Right forelimb (tissue), 1 donor: ENCODE results near the gene BNC2.

Experiments used
- DNase-seq: peaks from one replicate; pipeline ENCODE4 v3.0.0-alpha.2; 2018

BNC2 gene

GRCh38 chr9:16434526-16434925 lies 435.9 kb downstream of the BNC2 start:
- no peak for DNase-seq

- DNase-seq: no peak
Observed at GRCh38 chr9:16433494-16433893, 437.0 kb downstream of the BNC2 start.

DNA sequence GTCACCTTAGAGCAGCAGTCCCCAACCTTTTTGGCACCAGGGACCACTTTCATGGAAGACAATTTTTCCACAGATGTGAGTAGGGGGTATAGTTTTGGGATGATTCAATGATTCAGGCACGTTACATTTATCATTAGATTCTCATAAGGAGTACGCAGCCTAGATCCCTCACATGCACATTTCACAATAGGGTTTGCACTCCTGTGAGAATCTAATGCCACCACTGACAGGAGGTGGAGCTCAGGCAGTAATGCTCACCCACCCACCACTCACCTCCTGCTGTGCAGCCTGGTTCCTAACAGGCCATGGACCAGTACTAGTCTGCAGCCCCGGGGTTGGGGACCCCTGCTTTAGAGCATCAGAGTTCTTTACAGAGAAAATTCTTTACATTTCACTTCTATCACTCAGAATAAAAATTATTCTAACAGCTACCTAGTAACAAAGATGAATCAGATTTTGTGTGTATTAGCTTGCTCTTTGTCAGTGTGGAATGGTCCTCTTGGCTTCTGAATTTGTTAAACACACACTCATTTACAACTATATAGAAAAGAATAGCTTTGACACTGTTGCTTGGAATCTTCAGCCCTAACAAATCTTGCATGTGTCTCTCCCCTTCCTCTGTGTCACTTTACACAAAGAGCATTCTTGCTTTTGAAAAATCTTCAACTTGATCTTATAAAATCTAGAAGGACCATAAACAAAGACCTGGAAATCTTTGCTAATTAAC lies 438.6 kb downstream of the BNC2 start:
- DNase-seq: no peak

- no peak for DNase-seq
Observed at GRCh38 chr9:16429671-16430070, 440.8 kb downstream of the BNC2 start.

DNA sequence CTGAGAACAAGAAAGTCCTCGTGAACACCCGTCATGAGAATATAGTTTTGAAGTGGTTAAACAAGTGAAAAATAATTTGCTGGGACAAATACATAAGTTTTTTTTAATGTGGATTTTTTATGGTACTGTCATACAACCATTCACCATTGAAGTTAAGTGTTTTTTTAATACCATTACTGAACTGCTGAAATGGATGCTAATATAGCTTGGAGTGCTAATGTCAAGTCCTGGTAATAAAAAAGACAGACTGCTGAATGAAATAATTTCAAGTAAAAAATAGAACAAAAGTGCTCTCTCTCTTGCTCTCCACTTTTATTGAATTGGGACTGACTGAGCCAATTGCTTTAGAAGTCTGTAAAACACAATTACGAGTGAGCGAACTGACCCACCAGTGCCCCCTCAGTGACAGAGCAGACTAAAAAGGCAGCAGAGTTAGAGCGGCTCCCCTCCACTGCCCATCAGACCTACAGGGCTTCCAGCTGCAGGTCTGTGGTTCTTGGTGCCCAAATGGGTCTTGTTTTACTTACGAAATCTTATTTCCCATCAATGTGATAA lies 442.5 kb downstream of the BNC2 start:
- no peak for DNase-seq

DNA sequence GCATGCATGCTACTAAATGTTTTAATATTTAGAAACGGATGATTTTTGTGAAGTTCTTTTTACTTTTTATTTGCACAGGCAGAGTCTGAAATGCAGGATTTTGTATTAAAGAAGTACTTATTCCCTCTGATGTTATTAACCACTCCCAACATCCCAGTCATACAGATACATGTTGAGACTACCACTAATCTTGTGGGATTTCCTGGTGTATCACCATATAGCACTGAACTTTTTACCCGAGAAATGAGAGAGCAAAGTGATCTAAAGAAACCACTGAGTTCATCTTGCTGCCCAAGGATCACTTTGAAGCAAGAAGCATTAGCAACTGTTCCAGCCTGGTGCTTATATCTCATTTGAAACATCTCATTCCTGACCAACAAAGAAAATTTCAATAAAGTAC lies 443.8 kb downstream of the BNC2 start:
- DNase-seq: no peak

DNA sequence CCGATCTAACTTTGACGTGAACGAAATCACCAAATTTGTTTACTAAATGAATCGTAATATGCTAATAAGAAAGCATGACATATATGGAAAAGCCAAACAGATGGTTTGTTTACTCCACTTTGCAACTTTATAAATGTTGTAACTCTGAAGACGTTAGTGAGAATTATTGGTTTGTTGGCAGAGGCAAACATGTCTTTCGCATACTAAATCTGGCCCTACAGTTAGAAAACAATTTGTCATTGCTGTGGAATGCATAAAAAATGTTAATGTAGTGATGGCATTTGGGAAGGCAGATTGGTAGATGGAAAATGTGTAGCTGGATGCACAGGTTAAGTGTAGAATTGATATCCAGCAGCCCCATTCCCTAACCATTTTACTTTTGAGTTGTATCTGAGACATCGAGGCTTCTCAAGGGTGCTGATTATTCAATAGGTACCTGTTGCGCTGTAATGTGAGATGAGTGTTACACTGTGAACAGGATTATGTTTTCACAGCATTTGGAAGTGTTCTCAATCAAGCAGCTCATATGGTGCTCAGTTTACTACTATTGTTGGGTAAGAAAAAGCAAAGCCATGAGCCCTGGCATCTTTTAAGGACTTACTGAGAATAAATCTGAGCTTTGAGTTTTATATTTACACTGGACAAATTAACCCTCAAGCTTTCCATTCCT lies 444.8 kb downstream of the BNC2 start:
- DNase-seq: no peak

- no peak for DNase-seq
Observed at GRCh38 chr9:16422114-16422513, 448.4 kb downstream of the BNC2 start.

DNA sequence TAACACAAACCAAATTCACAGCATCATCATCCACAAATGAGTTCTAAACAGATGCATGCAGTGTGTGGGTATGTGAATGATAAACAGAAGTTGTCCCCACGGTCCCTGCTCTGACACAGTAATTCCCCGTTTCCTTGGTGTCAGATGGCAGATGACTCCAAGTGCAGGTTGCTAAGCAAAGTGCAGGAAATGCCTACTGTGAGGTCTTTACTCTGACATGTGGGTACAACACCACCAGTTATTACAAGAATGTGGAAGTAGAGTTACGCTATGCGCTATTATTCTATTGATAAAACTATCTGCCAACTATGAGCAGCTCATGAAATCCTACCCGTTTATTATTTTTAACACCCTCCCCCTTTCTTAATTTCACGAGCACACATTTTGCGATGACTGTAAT lies 448.9 kb downstream of the BNC2 start:
- no peak for DNase-seq

DNA sequence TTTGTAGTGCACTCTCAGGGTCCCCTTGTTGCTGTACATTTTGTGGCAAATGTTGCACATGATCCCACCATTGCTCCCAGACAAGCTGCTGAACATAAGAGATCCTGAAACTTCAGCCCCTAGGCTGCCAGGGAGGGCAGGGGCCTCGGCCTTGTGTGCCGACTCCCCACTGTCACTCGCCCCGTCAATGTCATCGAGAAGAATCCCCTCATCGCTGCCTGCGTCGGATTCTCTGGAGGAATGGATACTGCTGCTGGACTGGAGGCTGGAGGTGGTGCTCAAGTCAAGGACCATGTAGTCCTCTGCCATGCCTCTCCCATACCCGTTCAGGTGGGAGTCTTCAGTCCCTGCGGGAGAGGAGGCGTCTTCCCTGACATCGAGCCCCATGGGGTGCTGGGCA lies 451.3 kb downstream of the BNC2 start:
- DNase-seq: no peak

GRCh38 chr9:16418721-16419120 lies 451.7 kb downstream of the BNC2 start:
- no peak for DNase-seq

DNA sequence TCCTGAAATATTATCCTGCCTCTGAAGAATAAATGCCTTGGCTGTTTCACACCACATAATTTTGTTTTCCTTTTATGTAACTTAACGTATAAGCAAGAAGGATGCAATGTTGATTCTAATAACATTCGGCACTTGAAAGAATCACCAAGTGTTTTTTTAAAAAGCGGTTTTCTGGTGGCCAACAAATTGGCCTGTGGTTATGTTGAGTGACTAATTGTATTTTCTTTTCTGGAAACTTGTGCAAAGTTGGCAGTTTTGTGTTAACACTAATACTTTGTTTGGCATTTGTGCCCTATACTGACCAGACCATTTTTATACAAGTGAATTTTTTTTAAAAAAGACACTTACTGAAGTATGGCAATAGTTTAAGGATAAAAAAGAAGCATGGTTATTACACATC lies 452.7 kb downstream of the BNC2 start:
- DNase-seq: no peak

DNA sequence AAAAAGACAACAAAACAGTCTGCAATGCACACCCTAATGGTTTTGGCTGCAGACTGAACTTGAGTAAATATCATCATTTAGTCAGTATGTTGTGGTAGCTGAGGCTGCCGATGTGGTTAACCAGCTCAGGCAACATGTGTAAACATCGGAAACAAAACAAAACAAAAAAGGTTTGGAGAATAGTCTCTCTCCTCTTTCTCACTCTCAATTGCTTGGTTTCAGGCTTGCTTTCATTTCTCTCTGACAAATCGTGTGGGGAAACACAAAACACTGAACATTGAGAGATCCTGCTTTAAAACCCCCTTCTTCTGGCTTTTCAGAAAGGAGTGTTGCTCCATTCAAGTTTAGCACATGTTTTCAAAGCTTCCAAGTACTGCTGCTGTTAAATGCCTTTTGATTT lies 453.3 kb downstream of the BNC2 start:
- DNase-seq: no peak

GRCh38 chr9:16414451-16414850 lies 456.0 kb downstream of the BNC2 start:
- DNase-seq: no peak

DNA sequence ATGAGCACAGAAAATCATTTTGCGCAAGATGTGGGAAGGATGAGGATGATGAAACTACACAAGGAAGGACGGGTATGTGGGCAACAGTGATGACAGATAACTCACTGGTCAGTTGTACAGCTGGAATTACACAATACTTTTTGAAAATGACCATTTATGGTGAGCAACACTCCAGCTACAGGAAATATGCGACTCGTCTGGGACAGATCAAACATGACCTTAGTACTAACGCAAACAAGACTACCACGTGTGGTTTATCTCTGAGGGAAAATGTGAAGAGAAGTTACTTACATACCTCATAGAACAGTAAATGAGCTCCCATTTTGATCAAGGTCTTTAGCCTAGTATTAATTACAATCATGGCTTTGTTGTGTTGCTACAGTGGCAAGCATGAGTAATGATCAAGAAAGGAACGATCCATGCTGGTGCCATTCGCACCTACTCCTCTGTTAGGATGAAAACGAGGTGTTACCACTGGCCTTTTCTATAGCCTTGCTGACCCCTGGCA lies 456.9 kb downstream of the BNC2 start:
- DNase-seq: no peak

DNA sequence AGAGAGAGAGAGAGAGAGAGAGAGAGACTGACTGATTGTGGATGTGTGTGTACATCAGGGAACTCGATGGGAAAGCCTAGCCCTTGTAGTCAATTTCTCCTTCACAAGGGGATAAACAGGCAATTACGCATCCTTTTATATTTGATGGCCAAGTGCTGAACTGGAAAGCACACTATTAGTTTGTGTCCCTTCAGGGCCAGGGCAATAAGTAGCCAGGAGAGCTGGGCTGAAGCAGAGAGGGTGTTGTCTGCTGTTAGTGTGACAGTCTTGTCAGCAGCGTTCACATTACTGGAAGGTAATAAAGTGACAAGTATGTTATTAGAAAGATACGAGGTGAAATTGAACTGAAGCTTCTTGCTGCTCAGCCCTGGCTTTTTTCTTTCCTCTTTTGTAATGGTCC lies 457.7 kb downstream of the BNC2 start:
- DNase-seq: no peak

GRCh38 chr9:16411311-16411710 lies 459.2 kb downstream of the BNC2 start:
- no peak for DNase-seq

- DNase-seq: no peak
Observed at GRCh38 chr9:16410601-16411280, 459.7 kb downstream of the BNC2 start.

DNA sequence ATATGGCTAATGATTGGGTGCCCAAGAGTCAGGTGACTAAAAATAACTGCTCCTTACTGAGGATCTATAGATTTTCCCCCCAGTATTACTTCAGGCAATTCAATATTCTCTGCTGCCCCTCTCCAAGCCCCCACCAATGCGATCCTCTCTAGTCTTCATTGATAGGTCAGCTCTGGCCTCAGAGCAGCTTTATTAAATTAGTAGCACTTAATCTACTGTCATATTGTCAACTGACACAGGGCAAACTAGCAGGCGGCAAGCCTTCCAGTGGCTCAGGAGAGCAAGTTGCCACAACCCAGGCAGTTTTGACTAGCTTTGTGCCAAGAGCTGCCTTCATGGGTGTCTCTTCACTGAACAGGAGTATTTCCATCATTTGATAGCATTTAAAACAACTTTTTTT lies 462.9 kb downstream of the BNC2 start:
- DNase-seq: no peak

- no peak for DNase-seq
Observed at GRCh38 chr9:16406526-16407225, 463.8 kb downstream of the BNC2 start.

- DNase-seq: no peak
Observed at GRCh38 chr9:16405421-16405820, 465.0 kb downstream of the BNC2 start.

GRCh38 chr9:16401701-16402100 lies 468.8 kb downstream of the BNC2 start:
- DNase-seq: no peak

DNA sequence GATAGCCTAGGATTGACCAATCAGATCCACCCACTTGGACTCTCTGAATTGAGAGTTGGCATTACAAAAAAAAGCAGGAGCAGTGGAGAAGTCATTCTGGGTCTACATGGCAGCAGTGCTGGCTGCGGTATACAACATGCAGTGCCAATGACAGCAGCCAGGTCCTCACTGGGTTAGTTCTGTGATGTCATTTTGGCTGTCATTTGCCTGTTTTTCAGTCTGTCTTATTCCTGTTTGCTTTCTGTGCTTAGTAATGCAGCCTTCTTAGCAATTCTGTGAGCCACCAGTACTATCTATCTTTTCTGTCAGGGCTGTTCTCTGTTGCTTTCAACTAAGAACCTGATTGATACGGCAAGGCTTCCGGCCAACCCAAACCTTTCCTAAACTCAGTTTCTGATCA lies 471.8 kb downstream of the BNC2 start:
- no peak for DNase-seq
